NCI-H345 treated with DMSO at 0.1 percent for 48 hours (cell line): ENCODE data around the gene SUPT4H1.

Source experiments
- DNase-seq: peaks from one replicate; lab custom pipeline; 2025; ENCODE audit not compliant: unreplicated experiment; lab: John Stamatoyannopoulos, UW

The SUPT4H1 gene

DNA sequence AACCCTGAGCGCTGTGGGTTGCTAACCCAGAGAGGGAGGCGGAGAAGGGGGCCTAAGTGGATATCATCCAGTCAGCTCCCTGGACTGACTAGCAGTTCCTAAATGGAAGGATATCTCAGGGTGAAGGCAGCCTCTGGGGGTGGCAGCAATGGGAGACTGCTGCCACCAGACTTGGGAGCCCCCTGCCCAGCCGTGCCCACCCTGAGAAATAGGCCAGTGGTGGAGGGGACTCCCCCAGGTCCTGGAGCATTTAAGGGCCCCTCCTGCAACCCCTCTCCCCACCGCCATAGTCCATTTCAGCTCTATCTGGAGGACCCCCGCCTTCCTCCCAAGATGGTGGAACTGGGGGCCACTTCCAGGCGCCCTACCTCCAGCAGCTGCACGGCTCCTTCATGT lies 31.8 kb downstream of the SUPT4H1 start:
- no peak for DNase-seq

GRCh38 chr17:58319173-58320162 lies 32.5 kb downstream of the SUPT4H1 start:
- DNase-seq: no peak

GRCh38 chr17:58318627-58319172 lies 33.3 kb downstream of the SUPT4H1 start:
- DNase-seq: no peak

GRCh38 chr17:58318065-58318481 lies 33.9 kb downstream of the SUPT4H1 start:
- DNase-seq: no peak

DNA sequence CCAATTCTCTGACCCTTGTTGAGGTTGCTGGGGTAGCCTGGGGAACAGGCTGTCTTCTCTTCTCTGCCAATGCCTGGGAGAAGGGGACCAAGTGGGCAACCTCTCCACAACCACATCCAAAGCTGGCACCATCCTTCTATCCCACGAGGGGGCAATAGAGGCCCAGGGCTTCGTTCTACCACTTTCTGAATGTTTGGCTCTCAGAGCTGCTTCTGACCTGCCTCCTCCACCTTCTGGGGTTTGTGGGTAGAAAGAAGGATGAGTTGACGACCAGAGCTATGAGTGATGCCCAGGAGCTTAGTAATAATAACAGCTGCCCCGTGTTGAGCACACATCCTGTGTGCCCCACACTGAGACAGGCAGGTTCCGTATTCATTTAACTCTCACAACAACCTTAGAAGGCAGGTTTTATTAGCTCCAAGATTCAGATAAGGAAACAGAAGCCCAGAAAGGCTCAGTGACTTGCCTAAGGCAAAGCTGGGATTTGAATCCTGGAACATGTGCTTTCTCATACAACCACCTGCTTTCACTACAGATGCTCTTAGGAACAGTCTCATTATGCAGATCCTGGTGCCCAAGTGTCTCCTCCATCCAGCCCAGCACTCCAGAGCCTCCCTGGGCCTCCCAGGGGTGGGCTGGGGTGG lies 34.5 kb downstream of the SUPT4H1 start:
- peak; percentile 7 for DNase-seq

DNA sequence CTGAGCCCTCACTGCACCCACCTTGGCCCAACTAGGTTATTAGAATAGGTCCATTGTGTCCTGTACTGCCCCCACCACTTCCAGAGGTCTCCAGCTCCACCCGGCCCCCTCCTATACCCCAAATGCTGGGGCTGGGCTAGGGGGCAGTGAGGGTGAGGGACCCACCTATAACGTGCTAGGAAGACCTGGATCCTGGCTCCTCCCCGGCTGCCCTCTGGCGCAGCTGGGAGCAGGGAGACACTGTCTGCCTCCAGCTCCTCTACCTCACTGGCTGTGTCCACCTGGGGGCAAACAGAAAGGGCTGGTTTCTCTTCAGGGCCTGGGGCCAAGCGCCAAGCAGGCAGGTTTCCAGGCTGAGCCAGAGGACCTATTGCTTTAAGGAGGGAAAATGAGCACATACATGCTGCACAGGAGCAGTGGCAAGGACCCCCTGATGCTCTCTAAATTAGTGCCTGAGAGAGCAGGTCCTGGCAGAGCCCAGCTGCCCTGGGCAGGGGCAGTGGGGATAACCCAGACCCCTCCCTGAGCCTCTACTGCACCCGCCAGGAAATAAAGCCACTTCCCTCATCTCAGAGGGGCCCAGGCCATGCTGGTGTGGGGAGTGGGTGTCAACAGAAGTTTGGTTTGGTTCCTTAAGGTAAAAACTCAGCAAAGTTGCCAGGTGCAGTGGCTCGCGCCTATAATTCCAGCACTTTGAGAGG lies 35.6 kb downstream of the SUPT4H1 start:
- no peak for DNase-seq

- no peak for DNase-seq
Observed at GRCh38 chr17:58315750-58316149, 36.3 kb downstream of the SUPT4H1 start.

DNA sequence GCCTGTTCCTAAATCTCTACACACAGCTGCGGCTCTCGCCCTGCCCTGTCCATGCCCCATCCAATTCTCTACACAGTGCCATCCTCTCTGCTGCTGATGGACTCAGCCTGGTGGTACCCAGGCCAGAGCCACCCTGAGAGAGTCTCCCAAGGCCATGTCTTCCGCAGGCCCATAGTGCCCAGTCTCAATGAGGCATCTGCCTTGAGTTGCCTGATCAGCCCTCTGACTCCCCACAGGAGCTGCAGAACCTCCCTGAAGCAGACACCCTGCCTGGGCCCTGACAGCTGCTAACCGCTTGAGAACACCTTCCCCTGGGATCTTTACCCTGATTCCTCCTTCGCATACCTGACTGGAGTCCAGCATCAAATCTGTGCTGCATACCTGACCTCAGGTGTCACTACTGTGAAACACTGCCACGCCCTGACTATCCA lies 36.7 kb downstream of the SUPT4H1 start:
- no peak for DNase-seq

GRCh38 chr17:58314706-58315015 lies 37.3 kb downstream of the SUPT4H1 start:
- no peak for DNase-seq

- DNase-seq: peak; percentile 73
Observed at GRCh38 chr17:58313815-58314705, 37.9 kb downstream of the SUPT4H1 start.

GRCh38 chr17:58312829-58313228 lies 39.2 kb downstream of the SUPT4H1 start:
- no peak for DNase-seq

DNA sequence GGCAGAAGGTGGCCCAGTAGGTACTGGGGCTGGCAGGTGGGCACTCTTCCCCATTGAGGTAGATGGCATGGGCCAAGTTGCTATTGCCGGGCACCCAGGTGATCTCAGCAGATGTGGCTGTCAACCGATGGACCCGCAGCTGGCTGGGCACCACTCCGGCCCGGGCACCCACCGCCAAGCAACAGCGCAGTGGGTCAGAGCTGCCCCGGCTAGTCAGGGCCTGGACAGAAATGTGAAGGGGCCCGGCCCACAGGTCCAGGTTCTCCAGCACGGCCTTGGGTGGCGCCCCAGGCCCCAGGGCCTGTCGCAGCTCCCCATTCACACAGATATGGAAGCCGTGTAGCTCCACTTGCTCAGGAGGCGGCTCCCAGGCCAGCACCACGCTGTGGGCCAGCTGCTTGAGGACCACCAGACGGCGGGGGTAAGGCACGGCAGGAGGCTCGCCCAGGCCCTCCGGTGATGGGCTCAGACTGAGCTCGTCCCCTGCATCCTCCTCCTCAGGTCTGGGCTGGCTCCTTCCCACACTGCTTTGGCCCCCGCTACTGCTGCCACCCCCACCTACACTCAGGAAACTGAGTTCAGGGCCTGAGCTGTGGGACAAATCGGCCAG lies 39.9 kb downstream of the SUPT4H1 start:
- DNase-seq: no peak

GRCh38 chr17:58311429-58311894 lies 40.5 kb downstream of the SUPT4H1 start:
- no peak for DNase-seq

- DNase-seq: no peak
Observed at GRCh38 chr17:58310511-58311428, 41.2 kb downstream of the SUPT4H1 start.

DNA sequence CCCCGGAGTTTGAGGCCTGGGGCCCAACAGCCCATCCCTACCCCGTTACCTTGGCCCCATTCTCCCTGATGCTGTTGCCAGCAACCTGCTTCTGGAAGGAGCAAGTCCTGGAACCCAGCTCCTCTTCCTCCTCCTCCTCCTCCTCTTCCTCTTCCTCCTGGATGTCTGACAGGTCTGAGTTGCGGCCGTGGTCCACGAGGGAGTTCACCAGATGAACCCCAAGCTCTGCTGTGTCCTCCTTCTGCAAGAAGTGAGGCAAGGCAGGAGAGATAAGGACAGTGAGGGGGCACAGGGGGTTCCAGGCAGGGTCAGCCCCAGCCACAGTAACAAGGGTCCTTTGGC lies 42.1 kb downstream of the SUPT4H1 start:
- no peak for DNase-seq

DNA sequence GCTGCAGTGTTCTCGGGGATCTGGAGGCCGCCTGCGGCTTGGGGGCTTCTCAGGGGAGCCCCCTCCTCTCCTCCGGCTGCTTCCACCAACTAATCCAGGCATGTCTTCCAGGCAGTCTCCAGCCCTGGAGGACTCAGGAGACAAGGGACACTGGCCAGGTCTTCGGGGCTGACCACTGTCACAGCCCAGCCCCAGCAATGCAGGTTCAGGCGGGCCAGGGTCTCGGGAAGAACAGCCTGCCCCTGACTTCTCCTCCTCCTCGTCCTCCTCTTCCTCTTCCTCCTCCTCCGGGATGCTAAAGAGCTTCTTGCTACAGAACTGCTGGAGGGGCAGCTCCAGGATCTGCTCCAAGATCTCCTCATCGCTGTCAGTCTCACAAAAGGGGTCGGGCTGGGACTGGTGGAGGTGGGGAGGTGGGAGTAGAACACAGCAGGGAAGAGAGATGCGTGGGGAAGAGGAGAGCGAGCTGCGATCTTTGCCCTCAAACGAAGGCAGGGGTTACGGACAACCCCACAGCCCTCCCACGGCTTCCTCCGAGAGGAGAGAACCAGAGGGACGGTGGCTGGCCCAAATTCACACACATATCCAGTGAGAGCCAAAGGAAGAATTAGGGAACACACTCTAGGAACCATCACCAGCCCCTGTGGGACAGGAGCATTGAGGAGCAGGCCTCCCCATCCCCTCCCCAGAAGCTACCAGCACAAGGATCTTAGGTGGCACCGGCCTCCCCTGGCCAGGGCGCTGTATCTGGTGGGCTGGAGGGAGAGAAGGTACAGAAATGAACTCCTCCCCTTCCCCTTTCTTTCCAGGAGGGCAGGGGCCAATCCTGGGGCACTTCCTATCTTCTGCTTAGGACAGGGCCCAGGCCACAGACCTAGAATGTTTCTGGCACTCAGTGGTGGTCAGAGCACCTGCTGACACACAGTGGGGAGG lies 42.8 kb downstream of the SUPT4H1 start:
- no peak for DNase-seq

DNA sequence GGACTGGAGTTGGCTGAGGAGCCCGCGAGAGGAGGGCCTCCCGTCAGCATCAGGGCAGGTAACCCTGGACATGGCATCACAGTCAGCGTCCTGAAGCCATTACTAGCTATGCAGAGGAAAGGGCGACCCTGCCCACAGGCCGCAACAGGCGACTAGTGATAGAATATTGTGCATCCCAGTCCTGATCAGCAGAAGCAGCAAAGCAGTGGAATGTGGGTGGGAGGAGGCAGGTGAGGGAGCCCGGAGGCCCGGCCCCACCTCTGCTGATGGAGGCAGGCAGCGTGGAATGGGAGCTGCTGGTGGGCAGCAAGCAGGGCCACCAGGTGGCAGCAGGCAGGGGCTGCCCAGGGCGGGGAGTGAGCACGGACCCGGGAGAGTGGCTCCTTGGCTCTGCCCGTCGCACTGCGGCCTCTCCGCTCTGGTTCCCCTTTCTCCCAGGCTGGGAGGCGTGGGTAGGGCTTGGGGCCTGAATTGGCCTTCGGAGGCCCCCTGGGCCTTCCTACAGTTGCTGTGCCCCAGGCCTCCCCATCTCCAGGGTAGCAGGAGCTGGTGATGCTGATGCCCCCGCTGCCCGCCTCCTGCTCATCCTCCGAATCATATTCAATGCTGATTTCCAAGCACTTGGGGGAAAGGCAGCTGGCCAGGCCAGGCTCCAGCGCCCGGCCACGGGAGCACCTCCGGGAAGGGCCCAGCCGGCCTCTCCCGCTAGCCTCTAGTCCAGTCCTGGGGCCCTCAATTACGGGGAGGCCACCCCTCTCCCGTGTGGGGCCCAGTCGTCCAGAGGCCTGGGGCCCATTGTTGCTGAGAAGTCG lies 43.6 kb downstream of the SUPT4H1 start:
- no peak for DNase-seq
